Mucosa of descending colon (tissue), 3 donors: ENCODE data around the gene UBLCP1. TPM values are rescaled to one million over a fixed set of nuclear protein-coding genes. Genes with fewer than 3 reads are reported as not detected.

Experiments used
- ATAC-seq: fragments of 200-7000 bp; cut with Tn5 transposase; one replicate; pipeline ENCODE4 v1.9.1; 2020; ENCODE audit warnings: mild to moderate bottlenecking, moderate library complexity
- DNase-seq, 3 donors: peaks; one replicate each; pipeline ENCODE4 v3.0.0-alpha.2; 2020
- H3K36me3 ChIP-seq: fragments of 200-600 bp; one replicate; pipeline ENCODE4 v1.8.0; 2021; ENCODE audit warnings: low read depth, mild to moderate bottlenecking
- H3K4me1 ChIP-seq: fragments of 200-600 bp; one replicate; pipeline ENCODE4 v1.8.0; 2021; ENCODE audit warnings: low read depth, mild to moderate bottlenecking
- H3K4me3 ChIP-seq: fragments of 200-600 bp; one replicate; pipeline ENCODE4 v1.8.0; 2021; ENCODE audit warnings: mild to moderate bottlenecking
- H3K9me3 ChIP-seq: fragments of 200-600 bp; one replicate; pipeline ENCODE4 v1.8.0; 2021; ENCODE audit warnings: mild to moderate bottlenecking
- CTCF ChIP-seq: fragments of 200-600 bp; IDR thresholded peaks from one replicate; pipeline ENCODE4 v1.8.0; 2022; ENCODE audit warnings: antibody characterized with exemption, mild to moderate bottlenecking
- intact Hi-C, 2 donors: fragments of 100-400 bp; cut with DNase I in 1 of 2; cut with micrococcal nuclease in 1 of 2; formaldehyde crosslinking; loops; one replicate each; pipeline versions ENCODE4 v1.11.0 to v1.11.1; 2022; cut with DNase I, micrococcal nuclease
- total RNA-seq, 3 donors: library from RNA; stranded (reverse); fragmentation: NEBNext Ultra II Directional in 2 of 3; extraction: Animal tissue kit (Norgen Biotek cat#: 25700) in 2 of 3; gene quantifications; one replicate each; pipeline versions ENCODE4 v1.2.1 to v1.2.4, GENCODE V29; 2021 to 2023
- donor health status: DM: no; HTN: no; CAD: no; lungs with moderate emphysema.
- donor health status: DM: no; HTN: no; CAD: no.
- donor health status: DM: no; HTN: yes; CAD: no.

Gene UBLCP1
- total RNA-seq, 3 donors from 2014 or later = 12.1 to 18.3 (median 17.7) TPM

GRCh38 chr5:159243385-159243784, 19.7 kb upstream of the UBLCP1 start:
- DNase-seq = no peak
- Histone ChIP-seq H3K36me3 (no peaks in the 10 kb centered on the region), H3K4me1 (no peaks in the 10 kb centered on the region), H3K4me3 (no peak overlapping the region), H3K9me3 (no peaks in the 10 kb centered on the region)
- TF ChIP-seq CTCF = no peak
- intact Hi-C loops = no loop called here
- no peak for ATAC-seq

- H3K9me3 ChIP-seq = no peaks in the 10 kb centered on the region
- intact Hi-C loops = no loop called here
- no peak overlapping the region for H3K4me3 ChIP-seq
- DNase-seq (no peak), ATAC-seq (no peak)
- no peak for TF ChIP-seq CTCF
- no peaks in the 10 kb centered on the region for H3K36me3 ChIP-seq
- no peaks in the 10 kb centered on the region for H3K4me1 ChIP-seq
These were observed 18.9 kb upstream of the UBLCP1 start for GRCh38 chr5:159244163-159244562.

GRCh38 chr5:159244890-159245289, 18.2 kb upstream of the UBLCP1 start:
- ATAC-seq (no peak), DNase-seq (no peak)

GRCh38 chr5:159249158-159249557, 13.9 kb upstream of the UBLCP1 start:
- no peak overlapping the region for H3K4me3 ChIP-seq
- H3K4me1 ChIP-seq = no peaks in the 10 kb centered on the region
- no peaks in the 10 kb centered on the region for H3K9me3 ChIP-seq
- intact Hi-C loops = no loop called here
- ATAC-seq (no peak), DNase-seq (no peak)
- no peaks in the 10 kb centered on the region for H3K36me3 ChIP-seq
- TF ChIP-seq CTCF = no peak

More at GRCh38 chr5:159244890-159245289, 18.2 kb upstream of the UBLCP1 start:
- Histone ChIP-seq H3K36me3 (no peaks in the 10 kb centered on the region), H3K4me3 (no peak overlapping the region), H3K9me3 (no peaks in the 10 kb centered on the region), H3K4me1 (no peaks in the 10 kb centered on the region)
- intact Hi-C loops = no loop called here
- no peak for TF ChIP-seq CTCF

- no peak overlapping the region for H3K4me3 ChIP-seq
- no peak for TF ChIP-seq CTCF
- ATAC-seq (no peak), DNase-seq (no peak)
- intact Hi-C loops = no loop called here
- no peaks in the 10 kb centered on the region for H3K4me1 ChIP-seq
- H3K36me3 ChIP-seq = no peaks in the 10 kb centered on the region
- no peaks in the 10 kb centered on the region for H3K9me3 ChIP-seq
These were observed 10.9 kb upstream of the UBLCP1 start for GRCh38 chr5:159252195-159252594.

- TF ChIP-seq CTCF = no peak
- no peaks in the 10 kb centered on the region for H3K9me3 ChIP-seq
- H3K36me3 ChIP-seq = no peaks in the 10 kb centered on the region
- ATAC-seq (no peak), DNase-seq (no peak)
- no peak overlapping the region for H3K4me3 ChIP-seq
- H3K4me1 ChIP-seq = peaks cover 4% of the 10 kb centered on the region
- intact Hi-C loops = no loop called here
These were observed 6.1 kb upstream of the UBLCP1 start for GRCh38 chr5:159257007-159257406.
